Measurements from ENCODE around the gene TGFBR2.

DNA sequence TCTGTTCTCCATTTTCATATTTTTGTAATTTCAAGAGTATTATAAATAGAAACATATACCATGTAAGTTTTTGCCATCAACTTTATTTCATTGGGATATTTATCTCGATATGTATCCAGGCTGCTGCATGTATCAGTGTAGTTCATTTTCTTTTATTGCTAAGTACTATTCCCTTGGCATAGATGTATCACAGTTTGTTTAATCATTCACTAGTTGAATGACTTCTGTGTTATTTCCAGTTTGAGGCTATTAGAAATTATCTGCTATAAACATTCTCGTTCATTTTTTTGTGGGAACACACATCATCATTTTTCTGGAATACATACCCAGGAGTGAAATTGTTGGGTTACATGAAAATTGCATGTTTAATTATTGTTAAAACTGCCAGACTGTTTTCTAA is 18.5 kb upstream of the TGFBR2 start:
- TF ChIP-seq, protein P1, sequence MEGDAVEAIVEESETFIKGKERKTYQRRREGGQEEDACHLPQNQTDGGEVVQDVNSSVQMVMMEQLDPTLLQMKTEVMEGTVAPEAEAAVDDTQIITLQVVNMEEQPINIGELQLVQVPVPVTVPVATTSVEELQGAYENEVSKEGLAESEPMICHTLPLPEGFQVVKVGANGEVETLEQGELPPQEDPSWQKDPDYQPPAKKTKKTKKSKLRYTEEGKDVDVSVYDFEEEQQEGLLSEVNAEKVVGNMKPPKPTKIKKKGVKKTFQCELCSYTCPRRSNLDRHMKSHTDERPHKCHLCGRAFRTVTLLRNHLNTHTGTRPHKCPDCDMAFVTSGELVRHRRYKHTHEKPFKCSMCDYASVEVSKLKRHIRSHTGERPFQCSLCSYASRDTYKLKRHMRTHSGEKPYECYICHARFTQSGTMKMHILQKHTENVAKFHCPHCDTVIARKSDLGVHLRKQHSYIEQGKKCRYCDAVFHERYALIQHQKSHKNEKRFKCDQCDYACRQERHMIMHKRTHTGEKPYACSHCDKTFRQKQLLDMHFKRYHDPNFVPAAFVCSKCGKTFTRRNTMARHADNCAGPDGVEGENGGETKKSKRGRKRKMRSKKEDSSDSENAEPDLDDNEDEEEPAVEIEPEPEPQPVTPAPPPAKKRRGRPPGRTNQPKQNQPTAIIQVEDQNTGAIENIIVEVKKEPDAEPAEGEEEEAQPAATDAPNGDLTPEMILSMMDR (IDR thresholded peaks at IDR 0.05) = no peak
- no peak for TF ChIP-seq POLR2A (IDR thresholded peaks at IDR 0.05)
